HepG2 (cell line): Measurements from ENCODE around the gene FOXK2. TPM values are rescaled to one million over a fixed set of nuclear protein-coding genes. Genes with fewer than 3 reads are reported as not detected.

Source experiments
- BCL6 ChIP-seq: IDR thresholded peaks from 2 replicates; pipeline ENCODE4 v1.6.1; 2016; ENCODE audit warnings: missing genetic modification reagents, missing compliant biosample characterization
- CBFB ChIP-seq: sonication (generic); formaldehyde crosslinking; IDR thresholded peaks from 2 replicates; pipeline ENCODE4 v1.4.0; 2020; ENCODE audit warnings: missing genetic modification reagents
- CCDC6 ChIP-seq: sonication (generic); formaldehyde crosslinking; IDR thresholded peaks from 2 replicates; pipeline ENCODE4 v1.8.1; 2022; ENCODE audit warnings: mild to moderate bottlenecking, missing genetic modification reagents, moderate library complexity
- CENPT ChIP-seq: sonication (generic); formaldehyde crosslinking; IDR thresholded peaks from 2 replicates; pipeline ENCODE4 v1.8.0; 2022; ENCODE audit warnings: low read depth, mild to moderate bottlenecking, moderate library complexity, missing genetic modification reagents
- FLYWCH1 ChIP-seq: sonication (generic); formaldehyde crosslinking; IDR thresholded peaks from 2 replicates; pipeline ENCODE4 v1.8.1; 2023; ENCODE audit warnings: mild to moderate bottlenecking, missing genetic modification reagents
- FOXA1 ChIP-seq, 2 experiments: fragments of 450-650 bp in 1 of 2; sonication (generic) in 1 of 2; formaldehyde crosslinking in 1 of 2; IDR thresholded peaks; 2 replicates each; pipeline versions ENCODE4 v1.4.0 to v1.6.1; 2016 to 2020; ENCODE audit warnings: missing genetic modification reagents in 1 of 2
- FOXK1 ChIP-seq: sonication (generic); formaldehyde crosslinking; IDR thresholded peaks from 2 replicates; pipeline ENCODE4 v1.4.0; 2020; ENCODE audit warnings: low read depth, missing genetic modification reagents, borderline replicate concordance
- KMT2B ChIP-seq: IDR thresholded peaks from 2 replicates; pipeline ENCODE4 v1.6.1; 2016; ENCODE audit warnings: missing genetic modification reagents, missing compliant biosample characterization
- MAFG ChIP-seq: sonication (generic); formaldehyde crosslinking; IDR thresholded peaks from 2 replicates; pipeline ENCODE4 v1.5.1; 2020; ENCODE audit warnings: mild to moderate bottlenecking, missing genetic modification reagents
- MXD4 ChIP-seq: IDR thresholded peaks from 2 replicates; pipeline ENCODE4 v1.6.1; 2016; ENCODE audit warnings: mild to moderate bottlenecking, missing biosample characterization, missing genetic modification reagents
- PHF20 ChIP-seq: sonication (generic); formaldehyde crosslinking; IDR thresholded peaks from 2 replicates; pipeline ENCODE4 v1.5.0; 2020; ENCODE audit warnings: mild to moderate bottlenecking, missing genetic modification reagents
- RBFOX2 ChIP-seq: fragments of 200-400 bp; formaldehyde crosslinking; IDR thresholded peaks from 2 replicates; pipeline ENCODE4 v1.6.1; 2017; ENCODE audit warnings: low read depth, mild to moderate bottlenecking, low read length
- REPIN1 ChIP-seq: sonication (generic); formaldehyde crosslinking; IDR thresholded peaks from 2 replicates; pipeline ENCODE4 v1.8.0; 2022; ENCODE audit warnings: missing genetic modification reagents, low read depth, mild to moderate bottlenecking, borderline replicate concordance
- SOX6 ChIP-seq, 2 experiments: fragments of 450-650 bp in 1 of 2; sonication (generic) in 1 of 2; formaldehyde crosslinking in 1 of 2; IDR thresholded peaks; 2 replicates each; pipeline versions ENCODE4 v1.4.0 to v1.6.1; 2017 to 2020; ENCODE audit warnings: antibody characterized with exemption in 1 of 2, mild to moderate bottlenecking in 1 of 2, missing genetic modification reagents in 1 of 2
- SRF ChIP-seq: IDR thresholded peaks from 2 replicates; pipeline ENCODE4 v1.6.1; 2011; ENCODE audit warnings: mild to moderate bottlenecking, low read depth, low read length, moderate library complexity
- TCF12 ChIP-seq, 2 experiments: fragments of 450-650 bp in 1 of 2; sonication (generic) in 1 of 2; formaldehyde crosslinking in 1 of 2; IDR thresholded peaks; 2 replicates each; pipeline versions ENCODE4 v1.6.1 to v1.8.0; 2017 to 2022; ENCODE audit warnings: antibody characterized with exemption in 1 of 2, mild to moderate bottlenecking in 1 of 2, missing genetic modification reagents in 1 of 2, moderate library complexity in 1 of 2
- ZMAT3 ChIP-seq: sonication (generic); formaldehyde crosslinking; conservative IDR thresholded peaks from 2 replicates; pipeline ENCODE4 v1.7.0; 2021; ENCODE audit warnings: missing genetic modification reagents
- ZNF362 ChIP-seq: sonication (generic); formaldehyde crosslinking; IDR thresholded peaks from 2 replicates; pipeline ENCODE4 v1.4.0; 2020; ENCODE audit warnings: missing genetic modification reagents, mild to moderate bottlenecking, borderline replicate concordance
- ZNF543 ChIP-seq: sonication (generic); formaldehyde crosslinking; IDR thresholded peaks from 2 replicates; pipeline ENCODE4 v1.4.0; 2020; ENCODE audit warnings: mild to moderate bottlenecking, missing genetic modification reagents
- ZNF564 ChIP-seq: sonication (generic); formaldehyde crosslinking; IDR thresholded peaks from 2 replicates; pipeline ENCODE4 v1.8.1; 2023; ENCODE audit warnings: mild to moderate bottlenecking, missing genetic modification reagents
- ZNF766 ChIP-seq: sonication (generic); formaldehyde crosslinking; IDR thresholded peaks from 2 replicates; pipeline ENCODE4 v1.5.0; 2020; ENCODE audit warnings: missing genetic modification reagents, borderline replicate concordance
- polyA plus RNA-seq, 8 experiments: library from polyadenylated mRNA; depleted of rRNA in 3 of 8; stranded (reverse) in 7 of 8; unstranded in 1 of 8; fragments of >200 nt; fragmentation: Illumina TruSeq in 4 of 8; extraction: Trizol in 4 of 8; gene quantifications; 2 replicates each; pipeline versions ENCODE4 v1.2.1 to v1.2.3, GENCODE V29; 2011 to 2016; ENCODE audit warnings: low read depth in 4 of 8, missing spikeins in 1 of 8, mixed read lengths in 1 of 8; ENCODE audit not compliant: insufficient read depth in 1 of 8
- total RNA-seq, 5 experiments: library from RNA; depleted of rRNA; stranded (reverse); fragments of >200 nt; fragmentation: Illumina TruSeq; extraction: Trizol; gene quantifications; 2 replicates each; pipeline ENCODE4 v1.2.3, GENCODE V29; 2016; ENCODE audit warnings: low read depth in 1 of 5
- TF ChIP-seq, protein P1 (sequence below): fragments of 450-650 bp; IDR thresholded peaks from 2 replicates; pipeline ENCODE4 v1.6.1; 2016
- TF ChIP-seq, protein P2 (sequence below): sonication (generic); formaldehyde crosslinking; IDR thresholded peaks from 2 replicates; pipeline ENCODE4 v1.8.0; 2022; ENCODE audit warnings: mild to moderate bottlenecking, missing genetic modification reagents, moderate library complexity
- TF ChIP-seq, protein P3 (sequence below): sonication (generic); formaldehyde crosslinking; IDR thresholded peaks from 2 replicates; pipeline ENCODE4 v1.9.0; 2021; ENCODE audit warnings: missing genetic modification reagents, borderline replicate concordance

The FOXK2 gene
- total and polyA plus RNA-seq, 2 of the 13 experiments (the other 11 are each of a cell fraction or from before 2014, with no cell fraction given) = 67.1 to 67.2 TPM

DNA sequence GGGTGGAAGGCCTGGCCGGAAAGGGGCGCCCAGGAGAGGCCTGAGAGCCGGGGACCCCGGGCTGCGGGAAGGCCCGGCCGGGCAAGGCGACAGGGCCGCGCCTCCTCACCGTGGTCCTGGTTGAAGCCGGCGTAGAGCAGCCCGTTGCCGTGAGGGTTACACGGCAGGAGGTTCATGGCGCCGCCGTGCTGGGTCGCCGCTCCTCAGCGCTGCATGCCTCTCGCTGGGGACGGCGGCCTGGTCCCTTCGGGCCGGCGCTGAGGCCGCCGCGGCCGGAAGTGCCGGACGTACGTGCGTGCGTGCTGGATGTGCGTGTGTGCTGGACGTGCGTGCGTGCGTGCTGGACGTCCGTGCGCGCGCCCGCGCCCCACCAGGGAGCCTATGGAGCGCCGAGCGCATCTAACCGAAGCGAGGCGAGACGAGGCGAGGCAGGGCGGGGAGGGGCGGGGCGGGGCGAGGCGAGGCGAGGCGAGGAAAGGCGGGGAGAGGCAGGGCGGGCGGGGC lies 128.7 kb downstream of the FOXK2 start, which contains the start of gene WDR45B (continued):
- TF ChIP-seq, protein P1, sequence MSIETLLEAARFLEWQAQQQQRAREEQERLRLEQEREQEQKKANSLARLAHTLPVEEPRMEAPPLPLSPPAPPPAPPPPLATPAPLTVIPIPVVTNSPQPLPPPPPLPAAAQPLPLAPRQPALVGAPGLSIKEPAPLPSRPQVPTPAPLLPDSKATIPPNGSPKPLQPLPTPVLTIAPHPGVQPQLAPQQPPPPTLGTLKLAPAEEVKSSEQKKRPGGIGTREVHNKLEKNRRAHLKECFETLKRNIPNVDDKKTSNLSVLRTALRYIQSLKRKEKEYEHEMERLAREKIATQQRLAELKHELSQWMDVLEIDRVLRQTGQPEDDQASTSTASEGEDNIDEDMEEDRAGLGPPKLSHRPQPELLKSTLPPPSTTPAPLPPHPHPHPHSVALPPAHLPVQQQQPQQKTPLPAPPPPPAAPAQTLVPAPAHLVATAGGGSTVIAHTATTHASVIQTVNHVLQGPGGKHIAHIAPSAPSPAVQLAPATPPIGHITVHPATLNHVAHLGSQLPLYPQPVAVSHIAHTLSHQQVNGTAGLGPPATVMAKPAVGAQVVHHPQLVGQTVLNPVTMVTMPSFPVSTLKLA = peak; percentile 78
- no peak for TF ChIP-seq TCF12 (IDR thresholded peaks at IDR 0.05)
- peak; percentile 42; the same call in 1 of the 2 replicates for TF ChIP-seq TCF12 (CRISPR knock-in tag; IDR thresholded peaks at IDR 0.05)
- TF ChIP-seq MAFG (CRISPR knock-in tag) = no peak
- TF ChIP-seq FOXK1 (CRISPR knock-in tag) = peak; percentile 87; the same call in 1 of the 2 replicates
- TF ChIP-seq SOX6 (IDR thresholded peaks at IDR 0.05) = no peak
- TF ChIP-seq SOX6 (CRISPR knock-in tag; IDR thresholded peaks at IDR 0.05) = 0 out of 2 replicates have a peak, but pooled peaks have one; percentile 31
- TF ChIP-seq KMT2B (CRISPR knock-in tag) = peak; percentile 73
- peak; percentile 82; the same call in 1 of the 2 replicates for TF ChIP-seq CBFB (CRISPR knock-in tag)
- TF ChIP-seq, protein P2, sequence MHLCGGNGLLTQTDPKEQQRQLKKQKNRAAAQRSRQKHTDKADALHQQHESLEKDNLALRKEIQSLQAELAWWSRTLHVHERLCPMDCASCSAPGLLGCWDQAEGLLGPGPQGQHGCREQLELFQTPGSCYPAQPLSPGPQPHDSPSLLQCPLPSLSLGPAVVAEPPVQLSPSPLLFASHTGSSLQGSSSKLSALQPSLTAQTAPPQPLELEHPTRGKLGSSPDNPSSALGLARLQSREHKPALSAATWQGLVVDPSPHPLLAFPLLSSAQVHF (CRISPR knock-in tag) = peak; percentile 66; the same call in 1 of the 2 replicates
- TF ChIP-seq ZNF543 (CRISPR knock-in tag) = 0 out of 2 replicates have a peak, but pooled peaks have one; percentile 60
- TF ChIP-seq CENPT (CRISPR knock-in tag) = no peak; the same call in 1 of the 2 replicates
- TF ChIP-seq FLYWCH1 (CRISPR knock-in tag) = no peak
- TF ChIP-seq, protein P3, sequence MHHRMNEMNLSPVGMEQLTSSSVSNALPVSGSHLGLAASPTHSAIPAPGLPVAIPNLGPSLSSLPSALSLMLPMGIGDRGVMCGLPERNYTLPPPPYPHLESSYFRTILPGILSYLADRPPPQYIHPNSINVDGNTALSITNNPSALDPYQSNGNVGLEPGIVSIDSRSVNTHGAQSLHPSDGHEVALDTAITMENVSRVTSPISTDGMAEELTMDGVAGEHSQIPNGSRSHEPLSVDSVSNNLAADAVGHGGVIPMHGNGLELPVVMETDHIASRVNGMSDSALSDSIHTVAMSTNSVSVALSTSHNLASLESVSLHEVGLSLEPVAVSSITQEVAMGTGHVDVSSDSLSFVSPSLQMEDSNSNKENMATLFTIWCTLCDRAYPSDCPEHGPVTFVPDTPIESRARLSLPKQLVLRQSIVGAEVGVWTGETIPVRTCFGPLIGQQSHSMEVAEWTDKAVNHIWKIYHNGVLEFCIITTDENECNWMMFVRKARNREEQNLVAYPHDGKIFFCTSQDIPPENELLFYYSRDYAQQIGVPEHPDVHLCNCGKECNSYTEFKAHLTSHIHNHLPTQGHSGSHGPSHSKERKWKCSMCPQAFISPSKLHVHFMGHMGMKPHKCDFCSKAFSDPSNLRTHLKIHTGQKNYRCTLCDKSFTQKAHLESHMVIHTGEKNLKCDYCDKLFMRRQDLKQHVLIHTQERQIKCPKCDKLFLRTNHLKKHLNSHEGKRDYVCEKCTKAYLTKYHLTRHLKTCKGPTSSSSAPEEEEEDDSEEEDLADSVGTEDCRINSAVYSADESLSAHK (CRISPR knock-in tag) = no peak; the same call in 1 of the 2 replicates
- TF ChIP-seq RBFOX2 = peak; percentile 97
- TF ChIP-seq CCDC6 (CRISPR knock-in tag) = peak; percentile 94
- peak; percentile 73; the same call in 1 of the 2 replicates for TF ChIP-seq ZNF766 (CRISPR knock-in tag)
- TF ChIP-seq BCL6 = peak; percentile 42; the same call in 1 of the 2 replicates
- peak; percentile 96 for TF ChIP-seq ZMAT3 (CRISPR knock-in tag)
- TF ChIP-seq MXD4 (CRISPR knock-in tag) = peak; percentile 91
- TF ChIP-seq SRF = peak; percentile 85
- TF ChIP-seq PHF20 = peak; percentile 91
- peak; percentile 84 for TF ChIP-seq REPIN1
- no peak for TF ChIP-seq FOXA1 (IDR thresholded peaks at IDR 0.05)
- peak; percentile 67 for TF ChIP-seq FOXA1 (CRISPR knock-in tag; IDR thresholded peaks at IDR 0.05)
- TF ChIP-seq ZNF564 (CRISPR knock-in tag) = peak; percentile 65; the same call in 1 of the 2 replicates
- TF ChIP-seq ZNF362 (CRISPR knock-in tag) = no peak; the same call in 1 of the 2 replicates
